GM23338 (cell line): Measurements from ENCODE around the gene MRLN. TPM values are rescaled to one million over a fixed set of nuclear protein-coding genes. Genes with fewer than 3 reads are reported as not detected.

Experiments
- ATAC-seq: fragments of 200-7000 bp; cut with Tn5 transposase; 3 replicates; pipeline ENCODE4 v1.9.1; 2020
- DNase-seq: peaks from one replicate; pipeline ENCODE4 v3.0.0-alpha.2; 2015; ENCODE audit warnings: low spot score
- H2AFZ ChIP-seq: fragments of 200-600 bp; sonication (generic); 2 replicates; pipeline ENCODE4 v1.8.0; 2016; ENCODE audit warnings: antibody characterized with exemption, mild to moderate bottlenecking, moderate library complexity
- H3F3A ChIP-seq: fragments of 200-600 bp; sonication (generic); replicated peaks from 2 replicates; pipeline ENCODE4 v1.8.0; 2017; ENCODE audit warnings: antibody characterized with exemption, mixed run types, low read depth
- H3K27ac ChIP-seq: fragments of 200-600 bp; sonication (generic); 2 replicates; pipeline ENCODE4 v1.6.1; 2016; ENCODE audit warnings: low read depth
- H3K27me3 ChIP-seq: fragments of 200-600 bp; sonication (generic); 2 replicates; pipeline ENCODE4 v1.8.0; 2016; ENCODE audit warnings: mild to moderate bottlenecking, mixed run types, moderate library complexity; ENCODE audit not compliant: insufficient read depth
- H3K36me3 ChIP-seq: fragments of 200-600 bp; sonication (generic); 2 replicates; pipeline ENCODE4 v1.8.0; 2016; ENCODE audit warnings: mild to moderate bottlenecking; ENCODE audit not compliant: insufficient read depth
- H3K4me1 ChIP-seq: fragments of 200-600 bp; sonication (generic); 2 replicates; pipeline ENCODE4 v1.8.0; 2016; ENCODE audit warnings: mild to moderate bottlenecking, moderate library complexity; ENCODE audit not compliant: insufficient read depth
- H3K4me2 ChIP-seq: fragments of 200-600 bp; sonication (generic); 2 replicates; pipeline ENCODE4 v1.7.1; 2017; ENCODE audit warnings: mixed run types
- H3K4me3 ChIP-seq: fragments of 200-600 bp; sonication (generic); 2 replicates; pipeline ENCODE4 v1.6.1; 2016; ENCODE audit warnings: mixed run types
- H3K79me2 ChIP-seq: fragments of 200-600 bp; sonication (generic); replicated peaks from 2 replicates; pipeline ENCODE4 v1.8.0; 2017; ENCODE audit warnings: mild to moderate bottlenecking; ENCODE audit not compliant: insufficient read depth
- H3K9me2 ChIP-seq: fragments of 200-600 bp; sonication (generic); 2 replicates; pipeline ENCODE4 v1.8.0; 2017; ENCODE audit not compliant: insufficient read depth
- H4K20me1 ChIP-seq: fragments of 200-600 bp; sonication (generic); replicated peaks from 2 replicates; pipeline ENCODE4 v1.8.0; 2017; ENCODE audit warnings: mild to moderate bottlenecking; ENCODE audit not compliant: insufficient read depth
- H3K27ac Mint-ChIP-seq: 2 replicates; pipeline ENCODE4 v1.8.0; 2020; ENCODE audit warnings: inconsistent platforms, mild to moderate bottlenecking, moderate library complexity, mixed read lengths
- H3K27me3 Mint-ChIP-seq: 3 replicates; pipeline ENCODE4 v1.8.0; 2022; ENCODE audit warnings: low read depth, mild to moderate bottlenecking, moderate library complexity, mixed read lengths, inconsistent platforms; ENCODE audit not compliant: insufficient read depth, poor library complexity
- H3K36me3 Mint-ChIP-seq: 3 replicates; pipeline ENCODE4 v1.8.0; 2021; ENCODE audit warnings: low read depth, mild to moderate bottlenecking, inconsistent platforms, moderate library complexity, mixed read lengths
- H3K4me1 Mint-ChIP-seq: 3 replicates; pipeline ENCODE4 v1.8.0; 2020; ENCODE audit warnings: mild to moderate bottlenecking, inconsistent platforms, mixed read lengths
- H3K4me3 Mint-ChIP-seq: 3 replicates; pipeline ENCODE4 v1.8.0; 2021; ENCODE audit warnings: moderate library complexity, mild to moderate bottlenecking, inconsistent platforms, mixed read lengths
- H3K9me3 Mint-ChIP-seq: 3 replicates; pipeline ENCODE4 v1.8.0; 2020; ENCODE audit warnings: moderate library complexity, mild to moderate bottlenecking, inconsistent platforms, mixed read lengths
- CREB1 ChIP-seq: fragments of 250-450 bp; sonication (Bioruptor Pico); IDR thresholded peaks from 2 replicates; pipeline ENCODE4 v1.5.0; 2020; ENCODE audit warnings: low read depth, mild to moderate bottlenecking, moderate library complexity
- CTCF ChIP-seq, 2 experiments: fragments of 200-600 bp in 1 of 2; sonication (generic) in 1 of 2; conservative IDR thresholded peaks; 2 replicates each; pipeline versions ENCODE4 v1.5.1 to v1.6.1; 2016 to 2017; ENCODE audit warnings: antibody characterized with exemption in 2 of 2, low read depth in 2 of 2, mild to moderate bottlenecking in 2 of 2, moderate library complexity in 1 of 2
- ETS1 ChIP-seq: IDR thresholded peaks from 2 replicates; pipeline ENCODE4 v1.6.1; 2016; ENCODE audit warnings: antibody characterized with exemption
- EZH2 ChIP-seq: fragments of 200-600 bp; sonication (generic); IDR thresholded peaks from one replicate; pipeline ENCODE4 v1.8.0; 2017; ENCODE audit warnings: antibody characterized with exemption, mild to moderate bottlenecking, low read depth; ENCODE audit not compliant: unreplicated experiment
- EZH2phosphoT487 ChIP-seq: fragments of 200-600 bp; sonication (generic); IDR thresholded peaks from one replicate; pipeline ENCODE4 v1.8.1; 2018; ENCODE audit warnings: antibody characterized with exemption; ENCODE audit not compliant: unreplicated experiment
- JUNB ChIP-seq: IDR thresholded peaks from one replicate; pipeline ENCODE4 v1.6.1; 2016; ENCODE audit warnings: antibody characterized with exemption; ENCODE audit not compliant: unreplicated experiment
- NANOG ChIP-seq: IDR thresholded peaks from 2 replicates; pipeline ENCODE4 v1.6.1; 2016; ENCODE audit warnings: antibody characterized with exemption, borderline replicate concordance
- REST ChIP-seq: IDR thresholded peaks from one replicate; pipeline ENCODE4 v1.6.1; 2018; ENCODE audit warnings: antibody characterized with exemption; ENCODE audit not compliant: unreplicated experiment
- STAT1 ChIP-seq: IDR thresholded peaks from one replicate; pipeline ENCODE4 v1.6.1; 2016; ENCODE audit warnings: antibody characterized with exemption; ENCODE audit not compliant: unreplicated experiment
- ZNF114 ChIP-seq: fragments of 250-450 bp; sonication (Bioruptor Pico); IDR thresholded peaks from 2 replicates; pipeline ENCODE4 v1.5.0; 2020; ENCODE audit warnings: mild to moderate bottlenecking, moderate library complexity
- ZNF331 ChIP-seq: fragments of 250-450 bp; sonication (Bioruptor Pico); IDR thresholded peaks from 2 replicates; pipeline ENCODE4 v1.5.0; 2020; ENCODE audit warnings: low read depth, mild to moderate bottlenecking, moderate library complexity
- polyA plus RNA-seq: library from polyadenylated mRNA; unstranded; fragments of >200 nt; fragmentation: Nextera tagmentation; extraction: Ambion mirVana; gene quantifications from 2 replicates; pipeline ENCODE4 v1.2.1, GENCODE V29; 2016
- total RNA-seq: library from RNA; depleted of rRNA; stranded (reverse); fragments of >200 nt; shearing (Covaris generic); gene quantifications from 2 replicates; pipeline ENCODE4 v1.2.3, GENCODE V29; 2014

The MRLN gene
- total and polyA plus RNA-seq, 2 experiments from 2014 or later: not detected

GRCh38 chr10:59801171-59801570, 47.9 kb upstream of the MRLN start (continued):
- TF ChIP-seq NANOG (no peak), STAT1 (no peak), EZH2 (no peak), ZNF114 (CRISPR knock-in tag) (no peak), CREB1 (CRISPR knock-in tag) (no peak), REST (no peak), ZNF331 (CRISPR knock-in tag) (no peak), CTCF (conservative IDR thresholded peaks at IDR 0.05; ENCODE audit: low read depth in 2 of 2) (no peak), EZH2phosphoT487 (no peak)

GRCh38 chr10:59799421-59799820, 46.2 kb upstream of the MRLN start:
- Histone ChIP-seq H4K20me1 (peaks cover 11% of the 10 kb centered on the region; the same call in 1 of the 2 replicates), H3K36me3 (peaks cover 30% of the 10 kb centered on the region), H3K4me1 (0 out of 2 replicates have a peak, but pooled peaks cover 5% of the 10 kb centered on the region), H3K4me2 (no peak overlapping the region), H3K27me3 (no peaks in the 10 kb centered on the region), H3K79me2 (no peaks in the 10 kb centered on the region), H3K27ac (no peak overlapping the region), H3K9me2 (no peaks in the 10 kb centered on the region), H3K4me3 (no peak overlapping the region), H2AFZ (no peak overlapping the region), H3F3A (no peaks in the 10 kb centered on the region)
- Mint-ChIP-seq H3K36me3 (peaks cover 80% of the 10 kb centered on the region), H3K4me3 (no peak overlapping the region), H3K27ac (no peak overlapping the region), H3K4me1 (peaks cover 4% of the 10 kb centered on the region; the same call in 2 of the 3 replicates), H3K9me3 (no peaks in the 10 kb centered on the region; the same call in 2 of the 3 replicates), H3K27me3 (no peaks in the 10 kb centered on the region)
- TF ChIP-seq CTCF (conservative IDR thresholded peaks at IDR 0.05; ENCODE audit: low read depth in 2 of 2) (no peak), ZNF114 (CRISPR knock-in tag) (no peak), EZH2 (no peak), REST (no peak), ETS1 (no peak), JUNB (no peak), STAT1 (no peak), ZNF331 (CRISPR knock-in tag) (no peak), CREB1 (CRISPR knock-in tag) (no peak), NANOG (no peak), EZH2phosphoT487 (no peak)
- DNase-seq: no peak
- no peak for ATAC-seq
